Hypothalamus (tissue), 51 donors: ENCODE data around the gene SLC9A8.
"Not testable (repeated sequence)": the region's sequence is repeated elsewhere in the genome, so short reads cannot be mapped to it uniquely, and the experiment has no call there.

ENCODE experiments used
- DNase-seq, 51 donors: peaks; one replicate each; lab custom pipeline; 2025; lab: John Stamatoyannopoulos, UW

The SLC9A8 gene

DNA sequence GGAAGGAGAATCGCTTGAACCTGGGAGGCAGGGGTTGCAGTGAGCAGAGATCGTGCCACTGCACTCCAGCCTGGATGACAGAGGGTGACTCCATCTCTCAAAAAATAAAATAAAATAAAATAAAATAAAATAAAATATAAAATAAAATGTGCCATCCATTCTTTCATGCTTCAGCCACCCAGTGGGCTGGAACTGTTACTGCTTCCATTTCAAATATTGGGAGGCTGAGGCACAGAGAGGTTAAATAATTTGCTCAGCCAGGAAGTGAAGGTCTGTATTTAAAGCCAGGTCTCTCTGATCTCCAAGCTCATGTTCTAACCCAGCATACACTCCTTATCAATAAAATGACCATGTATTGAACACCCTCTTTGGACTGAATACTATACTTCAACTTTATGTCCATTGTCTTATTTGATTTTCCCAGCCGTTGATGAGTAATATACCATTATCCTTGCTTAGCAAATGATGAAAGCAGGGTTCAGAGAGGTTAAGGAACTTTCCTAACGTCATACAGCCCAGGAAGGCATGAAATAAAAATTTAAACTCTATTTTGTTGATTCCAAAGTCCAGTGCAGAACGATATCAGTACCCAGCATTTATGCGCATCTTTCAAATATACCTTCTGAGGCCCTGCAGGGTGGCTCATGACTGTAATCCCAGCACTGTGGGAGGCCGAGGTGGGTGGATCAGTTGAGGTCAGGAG lies 25.8 kb upstream of the SLC9A8 start:
- DNase-seq, result no peak

DNA sequence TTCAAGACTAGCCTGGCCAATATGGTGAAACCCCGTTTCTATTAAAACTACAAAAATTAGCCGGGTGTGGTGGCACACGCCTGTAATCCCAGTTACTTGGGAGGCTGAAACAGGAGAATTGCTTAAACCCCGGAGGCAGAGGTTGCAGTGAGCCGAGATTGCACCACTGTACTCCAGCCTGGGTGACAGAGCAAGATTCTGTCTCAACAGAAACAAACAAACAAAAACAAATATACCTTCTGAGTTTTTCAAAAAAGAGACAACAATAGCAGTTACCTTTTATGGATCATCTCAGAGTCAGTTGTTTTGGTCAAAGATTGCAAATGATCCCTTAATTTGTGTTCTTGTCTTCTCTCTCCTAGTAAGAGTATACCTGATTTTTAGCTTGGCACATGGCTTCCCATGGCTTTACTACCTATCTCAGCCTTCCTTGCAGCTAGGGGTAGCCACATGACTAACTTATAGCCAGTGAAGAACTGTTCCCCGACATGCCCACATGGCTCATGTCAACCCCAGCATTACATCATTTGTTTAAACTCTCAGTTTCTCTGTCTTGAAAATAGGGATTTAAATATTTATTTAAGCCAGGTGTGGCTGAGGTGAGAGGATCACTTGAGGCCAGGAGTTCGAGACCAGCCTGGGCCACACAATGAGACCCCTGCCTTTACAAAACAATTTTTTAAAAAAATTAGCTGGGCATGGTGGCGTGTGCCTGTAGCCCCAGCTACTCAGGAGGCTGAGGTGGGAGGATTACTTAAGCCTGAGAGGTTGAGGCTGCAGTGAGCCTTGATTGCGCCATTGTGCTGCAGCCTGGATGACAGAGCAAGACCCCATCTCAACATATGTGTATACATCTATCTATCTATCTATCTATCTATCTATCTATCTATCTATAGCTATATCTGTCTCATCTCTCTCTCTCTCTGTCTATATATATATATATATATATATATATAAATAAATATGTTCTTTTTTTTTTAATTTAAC lies 25.0 kb upstream of the SLC9A8 start:
- no peak for DNase-seq

DNA sequence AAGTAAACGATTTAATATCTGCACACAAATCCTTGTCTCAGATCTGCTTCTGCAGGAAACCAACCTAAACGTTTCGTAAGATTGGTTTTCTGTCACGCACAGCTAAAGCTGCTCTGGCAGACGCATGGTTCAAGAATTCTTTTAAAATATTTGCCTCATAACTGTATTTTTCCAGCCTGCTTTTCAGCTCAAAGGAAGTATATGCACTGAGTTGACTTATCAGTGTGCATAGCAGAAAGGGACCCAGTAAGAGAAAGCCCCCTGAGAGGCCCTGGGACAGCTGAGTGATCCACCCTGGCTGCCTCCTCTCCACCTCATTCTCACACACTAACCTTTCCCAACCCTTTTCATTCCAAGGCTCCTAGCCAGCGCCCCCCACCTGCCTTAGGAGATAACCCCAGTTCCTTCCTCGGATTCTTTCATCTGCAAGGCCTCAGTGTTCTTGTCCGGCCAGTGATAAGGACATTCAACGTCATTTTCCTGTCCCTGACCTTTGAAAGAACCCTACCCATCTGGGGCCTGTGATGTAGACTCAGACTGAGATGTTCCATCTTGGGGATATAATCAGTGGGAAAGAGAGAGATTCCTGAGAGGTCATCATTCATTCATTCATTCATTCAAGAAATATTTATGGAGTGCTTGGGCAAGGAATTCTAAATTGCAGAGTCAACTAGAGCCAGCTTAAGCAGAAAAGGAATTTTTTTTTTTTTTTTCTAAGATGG lies 22.4 kb upstream of the SLC9A8 start:
- no peak for DNase-seq

DNA sequence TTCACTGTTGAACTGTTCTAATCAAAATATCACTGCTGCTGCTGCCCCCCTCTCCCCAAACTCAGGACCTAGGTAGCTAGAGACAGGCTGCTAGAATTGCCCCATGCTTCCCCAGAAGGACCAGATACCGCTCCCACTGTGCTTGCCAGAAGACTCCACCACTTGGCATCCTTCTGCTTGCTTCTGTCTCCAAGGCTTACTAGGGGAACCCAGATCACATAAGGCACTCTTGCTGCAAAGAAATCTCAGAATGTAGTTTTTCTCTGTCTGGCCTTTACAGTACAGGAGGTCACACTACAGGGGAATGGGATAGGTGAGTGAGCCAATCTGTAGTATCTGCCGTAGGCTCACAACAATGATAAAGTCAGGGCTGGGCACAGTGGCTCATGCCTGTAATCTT lies 21.5 kb upstream of the SLC9A8 start:
- no peak for DNase-seq

DNA sequence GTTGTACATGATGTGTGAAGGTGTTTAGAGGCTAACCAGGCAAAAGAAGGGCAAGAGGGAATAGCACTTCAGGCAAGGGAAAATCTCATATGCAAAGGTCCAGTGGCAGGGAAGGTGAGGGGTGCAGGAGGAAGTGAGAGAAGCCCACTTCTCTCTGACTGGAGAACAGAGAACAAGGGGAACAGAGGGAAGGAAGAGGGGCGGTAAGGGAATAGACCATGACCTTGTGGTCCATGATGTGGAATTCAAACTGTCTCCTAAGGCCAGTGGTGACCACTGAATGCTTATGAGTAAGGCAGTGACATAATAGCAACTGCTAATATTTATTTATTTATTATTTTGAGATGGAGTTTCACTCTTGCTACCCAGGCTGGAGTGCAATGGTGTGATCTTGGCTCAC lies 20.6 kb upstream of the SLC9A8 start:
- DNase-seq, result no peak

DNA sequence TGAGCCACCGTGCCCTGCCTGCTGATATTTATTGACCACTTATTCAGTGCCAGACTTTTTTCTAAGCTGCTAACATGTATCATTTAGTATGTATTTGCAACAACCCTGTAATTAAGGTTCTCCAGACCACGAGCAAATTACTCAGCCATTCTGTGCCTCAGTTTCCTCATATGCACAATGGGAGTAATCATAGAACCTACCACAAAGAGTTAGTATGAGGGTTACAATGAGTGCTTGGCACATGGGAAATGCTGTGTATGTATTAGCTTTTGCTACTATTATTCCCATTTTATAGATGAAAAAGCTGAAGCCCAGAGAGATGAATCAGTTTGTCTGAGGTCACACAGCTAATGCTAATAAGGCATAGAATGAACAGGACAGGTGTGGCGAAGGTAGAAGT lies 20.0 kb upstream of the SLC9A8 start:
- no peak for DNase-seq

DNA sequence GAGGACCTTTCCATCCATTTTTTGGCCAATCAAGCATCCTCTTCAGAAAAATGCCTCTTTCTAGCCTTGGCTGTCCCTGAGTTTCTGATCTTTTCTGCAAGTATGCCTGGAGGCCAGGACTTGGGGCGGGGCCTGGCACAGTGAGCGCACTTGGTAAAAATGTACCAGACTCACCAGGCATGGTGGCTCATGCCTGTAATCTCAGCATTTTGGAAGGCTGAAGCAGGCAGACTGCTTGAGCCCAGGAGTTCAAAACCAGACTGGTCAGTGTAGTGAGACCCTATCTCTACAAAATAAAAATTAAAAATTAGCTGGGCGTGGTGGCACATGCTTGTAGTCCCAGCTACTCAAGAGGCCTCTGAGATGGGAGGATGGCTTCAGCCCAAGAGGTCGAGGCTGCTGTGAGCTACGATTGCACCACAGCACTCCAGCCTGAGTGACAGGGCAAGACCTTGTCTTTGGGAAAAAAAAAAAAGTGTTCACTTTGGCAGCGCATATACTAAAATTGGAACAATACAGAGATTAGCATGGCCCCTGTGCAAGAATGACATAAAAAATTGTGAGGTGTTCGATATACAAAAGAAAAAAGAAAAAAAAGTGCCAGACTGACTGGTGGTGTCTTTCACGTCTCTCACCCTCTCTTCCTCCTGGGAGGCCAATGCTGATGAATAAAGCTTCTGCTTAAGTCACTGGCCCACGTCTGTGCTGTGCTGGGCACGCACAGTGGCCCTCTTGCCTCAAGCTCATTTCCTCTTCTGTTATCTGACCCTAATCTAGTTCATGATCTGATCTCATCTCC lies 18.1 kb upstream of the SLC9A8 start:
- no peak for DNase-seq

DNA sequence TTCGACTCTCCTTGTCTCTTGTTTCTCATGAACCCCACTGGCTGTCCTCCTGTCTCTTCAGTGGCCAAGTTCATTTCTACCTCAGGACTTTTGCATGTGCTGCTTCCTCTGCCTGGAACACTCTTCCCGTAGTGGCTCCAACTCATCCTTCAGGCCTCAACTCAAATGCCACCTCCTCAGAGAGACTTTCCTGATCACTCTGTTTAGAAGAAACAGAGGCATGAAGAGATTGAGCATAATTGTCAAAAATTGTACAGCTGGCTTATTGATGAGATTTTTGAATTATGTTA lies 17.5 kb upstream of the SLC9A8 start:
- no peak for DNase-seq

DNA sequence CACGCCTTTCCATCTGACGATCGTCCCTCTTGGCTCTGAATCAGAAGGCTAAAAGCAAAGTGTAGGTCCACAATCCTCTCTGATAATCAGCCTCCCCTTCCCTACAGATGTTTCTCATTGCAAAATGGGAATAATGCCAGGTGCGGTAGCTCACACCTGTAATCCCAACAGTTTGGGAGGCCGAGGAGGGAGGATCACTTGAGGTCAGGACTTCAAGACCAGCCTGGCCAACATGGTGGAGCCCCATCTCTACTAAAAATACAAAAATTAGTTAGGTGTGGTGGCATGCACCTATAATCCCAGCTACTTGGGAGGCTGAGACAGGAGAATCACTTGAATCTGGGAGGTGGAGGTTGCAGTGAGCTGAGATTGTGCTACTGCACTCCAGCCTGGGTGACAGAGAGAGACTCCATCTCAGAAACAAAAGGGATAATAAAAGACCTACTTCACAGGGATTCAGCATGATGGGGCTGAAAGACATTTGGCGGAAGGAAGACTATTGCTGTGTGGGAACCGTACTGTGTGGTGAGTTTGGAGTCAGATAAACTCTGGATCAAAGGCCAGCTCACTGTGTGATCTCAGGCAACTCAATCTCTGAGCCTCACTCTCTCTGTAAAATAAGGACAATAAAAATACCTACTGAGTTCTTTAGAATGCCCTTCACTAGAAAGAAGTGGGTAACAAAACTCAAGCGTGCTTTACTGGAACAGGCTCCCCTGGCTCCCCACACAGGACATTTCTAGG lies 15.9 kb upstream of the SLC9A8 start:
- no peak for DNase-seq

DNA sequence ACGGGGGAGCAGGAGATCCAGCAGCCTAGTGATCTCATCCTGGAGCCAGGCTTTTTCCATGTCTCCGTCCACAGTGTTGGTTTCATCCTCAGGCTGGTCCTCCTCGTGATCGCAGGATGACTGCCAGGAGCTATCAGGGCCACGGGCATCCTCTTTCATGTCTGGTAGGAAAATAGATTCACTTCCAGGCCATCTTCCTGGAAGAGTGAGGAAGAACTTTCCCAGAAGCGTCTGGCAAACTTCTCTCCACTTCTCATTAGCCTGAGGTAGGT lies 15.3 kb upstream of the SLC9A8 start:
- no peak for DNase-seq

DNA sequence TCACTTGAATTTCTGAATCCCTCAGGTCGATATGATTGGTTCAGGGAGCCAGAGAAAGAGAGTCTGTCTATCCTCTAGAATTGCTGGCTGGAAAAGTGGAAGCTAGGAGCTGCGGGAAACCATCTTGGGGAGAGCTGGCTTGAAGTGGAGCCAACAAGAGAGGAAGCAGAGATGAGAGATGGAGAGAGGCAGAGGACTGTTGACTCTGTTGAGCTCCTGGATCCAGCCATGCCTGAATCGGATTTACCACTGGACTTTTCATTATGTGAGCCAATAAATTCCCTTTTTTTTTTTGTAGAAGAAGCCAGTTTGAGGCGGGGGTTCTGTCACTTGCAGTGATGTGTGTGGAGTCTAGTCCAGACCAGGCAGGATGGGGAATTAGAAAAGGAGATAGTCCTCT lies 13.9 kb upstream of the SLC9A8 start:
- DNase-seq, result no peak

DNA sequence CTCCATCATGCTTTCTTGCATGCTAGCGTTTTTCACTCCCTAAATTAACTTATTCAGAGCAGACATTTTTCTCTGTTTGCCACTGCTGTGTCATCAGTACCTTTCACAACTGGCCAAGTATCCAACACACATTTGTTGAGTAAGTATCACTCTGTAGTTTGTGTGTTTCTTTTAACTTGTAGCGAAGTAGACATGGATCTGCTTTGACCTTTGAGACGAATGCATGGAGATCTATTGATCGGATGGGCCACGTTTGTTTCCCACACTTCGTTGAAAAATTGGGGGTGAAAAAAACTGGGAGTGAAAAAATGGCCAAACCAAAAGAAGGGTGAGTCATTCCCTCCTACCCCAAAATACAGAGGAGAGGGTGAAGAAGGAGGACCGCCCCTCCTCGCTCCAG lies 12.9 kb upstream of the SLC9A8 start:
- no peak for DNase-seq

DNA sequence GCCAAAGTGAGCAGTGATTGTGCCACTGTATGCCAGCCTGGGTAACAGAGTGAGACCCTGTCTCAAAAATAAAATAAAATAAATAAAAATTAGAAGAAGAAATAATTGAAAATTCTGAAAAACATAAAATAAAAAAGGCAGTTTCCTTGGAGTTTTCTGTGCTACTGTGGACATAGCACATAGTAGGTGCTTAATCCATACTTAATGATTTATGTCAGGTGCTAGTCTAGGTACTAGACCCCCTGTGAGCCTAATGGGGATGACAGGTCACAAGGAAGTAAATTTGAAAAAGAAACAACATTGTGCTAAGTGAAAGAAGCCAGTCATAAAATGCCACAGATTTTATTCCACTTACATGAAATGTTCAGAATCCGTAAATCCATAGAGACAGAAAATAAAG lies 9.2 kb upstream of the SLC9A8 start:
- DNase-seq, result no peak

DNA sequence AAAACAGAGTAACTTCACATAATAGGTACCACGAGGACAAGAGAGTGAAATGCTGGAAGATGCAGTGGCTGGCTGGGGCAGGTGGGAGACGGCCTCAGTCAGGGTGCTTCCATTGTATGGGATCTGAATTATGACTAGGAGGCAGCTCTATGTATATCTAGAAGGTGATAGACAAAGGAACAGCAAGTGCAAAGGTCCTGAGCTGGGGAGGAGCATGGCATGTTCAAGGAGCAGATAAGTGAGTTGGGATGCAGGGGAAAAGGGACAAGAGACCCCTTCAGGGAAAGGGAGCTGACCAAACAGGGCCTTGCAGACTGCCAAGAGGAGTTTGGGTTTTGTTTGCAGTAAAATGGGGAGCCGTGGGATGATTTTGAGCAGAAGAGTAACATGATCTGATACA lies 8.3 kb upstream of the SLC9A8 start:
- no peak for DNase-seq

DNA sequence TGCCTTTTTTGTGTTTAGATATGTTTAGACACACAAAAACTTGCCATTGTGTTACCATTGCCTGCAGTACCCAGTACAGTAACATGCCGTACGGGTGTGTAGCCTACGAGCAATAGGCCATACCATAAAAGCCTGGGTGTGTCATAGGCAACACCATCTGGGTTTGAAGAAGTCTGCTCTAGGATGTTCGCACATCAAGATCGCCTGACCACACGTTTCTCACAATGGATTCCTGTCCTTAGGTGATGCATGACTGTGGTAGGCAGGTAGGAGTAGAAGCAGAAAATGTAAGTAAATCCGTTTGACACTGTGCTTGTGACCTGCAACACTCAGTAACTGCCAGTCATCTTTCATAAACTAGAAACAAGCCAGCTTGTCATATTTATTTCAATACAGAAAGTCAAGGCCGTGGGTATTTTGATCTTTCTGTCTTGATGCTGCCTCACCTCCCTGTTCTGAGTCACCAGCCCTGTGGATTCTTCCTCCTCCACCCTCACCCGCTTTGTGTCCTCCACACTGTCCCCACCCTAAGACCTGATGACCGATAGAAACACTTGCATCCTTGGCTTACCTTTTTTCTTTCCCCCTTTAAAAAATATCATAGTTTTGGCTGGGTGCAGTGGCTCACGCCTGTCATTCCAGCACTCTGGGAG lies 7.3 kb upstream of the SLC9A8 start:
- not testable (repeated sequence) for DNase-seq

DNA sequence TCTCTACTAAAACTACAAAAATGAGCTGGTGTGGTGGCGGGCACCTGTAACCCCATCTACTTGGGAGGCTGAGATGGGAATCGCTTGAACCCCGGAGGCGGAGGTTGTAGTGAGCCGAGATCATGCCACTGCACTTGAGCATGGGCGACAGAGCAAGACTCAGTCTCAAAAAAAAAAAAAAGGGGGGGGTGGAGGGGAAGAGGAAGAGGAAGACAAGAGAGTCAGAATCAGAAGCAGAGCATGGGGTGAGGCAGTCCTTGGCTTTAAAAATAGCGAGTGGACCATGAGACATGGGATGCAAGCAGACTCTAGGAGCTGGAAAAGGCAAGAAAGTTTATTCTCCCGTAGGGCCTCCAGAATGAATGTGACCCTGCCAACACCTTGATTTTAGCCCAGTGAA lies 3.9 kb upstream of the SLC9A8 start:
- DNase-seq, result no peak

DNA sequence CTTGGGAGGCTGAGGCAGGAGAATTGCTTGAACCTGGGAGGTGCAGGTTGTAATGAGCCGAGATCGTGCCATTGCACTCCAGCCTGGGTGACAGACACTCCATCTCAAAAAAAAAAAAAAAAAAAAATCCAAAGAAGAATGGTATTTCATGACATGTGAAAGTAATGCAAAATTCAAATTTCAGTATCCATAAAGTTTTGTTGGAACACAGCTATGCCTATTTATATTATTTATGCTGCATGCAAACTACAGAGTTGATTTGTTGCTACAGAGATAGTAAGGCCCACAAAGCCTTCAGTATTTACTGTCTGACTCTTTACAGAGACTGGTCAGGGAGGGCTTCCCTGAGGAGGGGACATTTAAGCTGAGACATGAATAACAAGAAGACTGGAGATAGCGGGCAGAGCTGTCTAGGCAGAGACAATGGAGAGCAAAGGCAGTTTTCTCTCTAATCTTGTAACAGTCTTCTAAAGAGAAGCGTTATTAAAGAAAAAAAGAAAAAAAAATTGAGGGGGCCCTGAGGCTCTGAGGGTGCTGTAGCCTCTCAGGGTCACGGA lies 2.7 kb upstream of the SLC9A8 start:
- no peak for DNase-seq

DNA sequence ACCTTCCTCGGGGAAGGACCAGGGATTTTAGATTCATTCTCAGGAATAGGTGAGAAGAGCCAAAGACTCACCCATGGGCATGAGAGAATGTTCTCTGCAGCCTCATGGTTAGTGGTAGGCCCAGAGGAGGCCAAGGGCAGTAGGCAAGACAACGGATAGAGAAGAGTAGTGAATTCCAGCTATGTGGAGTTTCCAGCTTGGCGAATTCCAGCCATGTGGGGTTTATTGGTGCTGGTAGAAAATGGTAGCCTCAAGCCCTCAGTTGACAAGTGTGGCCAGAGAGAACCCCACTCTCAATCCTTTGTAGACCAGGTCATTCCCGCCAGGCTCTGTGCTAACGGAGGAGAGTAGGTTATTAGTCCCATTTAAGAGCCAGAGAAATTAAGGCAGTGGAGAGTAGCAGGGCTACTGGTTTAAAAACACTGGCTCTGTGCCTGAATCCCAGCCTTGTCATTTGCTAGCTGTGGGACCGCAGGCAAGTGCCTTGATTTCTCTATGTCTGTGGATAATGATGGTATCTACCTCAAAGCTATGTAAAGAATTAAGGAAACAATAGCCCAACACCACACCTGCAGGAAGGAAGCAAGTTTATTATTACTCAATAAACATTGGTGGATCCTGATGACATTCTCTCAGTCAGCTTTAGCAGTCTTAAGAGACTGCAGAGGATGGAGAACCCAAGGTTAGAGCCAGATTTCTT lies 2.0 kb upstream of the SLC9A8 start:
- DNase-seq, result no peak
